ENCODE measurements around the gene YWHAG.

DNA sequence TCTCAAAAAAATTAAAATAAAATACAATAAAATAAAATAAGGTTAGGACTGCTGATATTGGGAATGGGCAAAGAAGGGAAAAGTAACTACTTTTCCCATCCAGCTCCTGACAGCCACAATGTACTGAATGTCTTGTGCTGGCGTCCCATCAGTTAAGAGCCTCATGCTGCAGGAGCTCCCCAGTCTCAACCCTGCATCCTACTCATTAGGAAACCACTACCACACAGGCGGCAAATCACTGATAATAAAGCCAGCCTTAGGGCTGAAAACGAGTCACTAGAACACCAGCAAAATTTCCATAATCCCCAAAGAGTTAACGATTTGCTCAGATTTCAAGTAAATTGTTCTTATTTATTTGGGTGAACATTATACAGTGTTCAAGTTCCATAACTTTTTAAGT lies 4.3 kb downstream of the YWHAG start:
- TF ChIP-seq, protein P1, sequence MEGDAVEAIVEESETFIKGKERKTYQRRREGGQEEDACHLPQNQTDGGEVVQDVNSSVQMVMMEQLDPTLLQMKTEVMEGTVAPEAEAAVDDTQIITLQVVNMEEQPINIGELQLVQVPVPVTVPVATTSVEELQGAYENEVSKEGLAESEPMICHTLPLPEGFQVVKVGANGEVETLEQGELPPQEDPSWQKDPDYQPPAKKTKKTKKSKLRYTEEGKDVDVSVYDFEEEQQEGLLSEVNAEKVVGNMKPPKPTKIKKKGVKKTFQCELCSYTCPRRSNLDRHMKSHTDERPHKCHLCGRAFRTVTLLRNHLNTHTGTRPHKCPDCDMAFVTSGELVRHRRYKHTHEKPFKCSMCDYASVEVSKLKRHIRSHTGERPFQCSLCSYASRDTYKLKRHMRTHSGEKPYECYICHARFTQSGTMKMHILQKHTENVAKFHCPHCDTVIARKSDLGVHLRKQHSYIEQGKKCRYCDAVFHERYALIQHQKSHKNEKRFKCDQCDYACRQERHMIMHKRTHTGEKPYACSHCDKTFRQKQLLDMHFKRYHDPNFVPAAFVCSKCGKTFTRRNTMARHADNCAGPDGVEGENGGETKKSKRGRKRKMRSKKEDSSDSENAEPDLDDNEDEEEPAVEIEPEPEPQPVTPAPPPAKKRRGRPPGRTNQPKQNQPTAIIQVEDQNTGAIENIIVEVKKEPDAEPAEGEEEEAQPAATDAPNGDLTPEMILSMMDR (conservative IDR thresholded peaks at IDR 0.05 in 1 of 2, IDR thresholded peaks at IDR 0.05 in 1 of 2; ENCODE audit: extremely low read depth in 1 of 2, insufficient read depth in 1 of 2, low read depth in 1 of 2, low read length in 2 of 2), result no peak
- TF ChIP-seq EZH2 (IDR thresholded peaks at IDR 0.05; ENCODE audit: borderline replicate concordance, low read length), result no peak
